ENCODE measurements around the gene HOXB8.

GRCh38 chr17:48618256-48618896, 3.3 kb upstream of the HOXB8 start:
- peak; percentile 99 for TF ChIP-seq CTCF (IDR thresholded peaks at IDR 0.05; ENCODE audit: poor library complexity)
- peak; percentile 85 for TF ChIP-seq EZH2 (IDR thresholded peaks at IDR 0.05; ENCODE audit: borderline replicate concordance)
- TF ChIP-seq EZH2phosphoT487 (IDR thresholded peaks at IDR 0.05; ENCODE audit: low read depth, severe bottlenecking, unreplicated experiment): peak; percentile 85

Data from hepatocyte (in vitro differentiated cells).